ENCODE data around the gene SIGLEC1. TPM values are rescaled to one million over a fixed set of nuclear protein-coding genes. Genes with fewer than 3 reads are reported as not detected.

The SIGLEC1 gene
- total RNA-seq, 2 experiments from 2014 or later: 0.08 to 0.11 TPM

GRCh38 chr20:3753501-3754275 lies 41.3 kb upstream of the SIGLEC1 start:
- Mint-ChIP-seq H3K27ac (peak overlapping the region; percentile 70), H3K27me3 (no peaks in the 10 kb centered on the region), H3K4me1 (ENCODE audit: low read depth) (peaks cover 14% of the 10 kb centered on the region), H3K9me3 (no peaks in the 10 kb centered on the region), H3K36me3 (ENCODE audit: low read depth) (peaks cover 22% of the 10 kb centered on the region), H3K4me3 (no peak overlapping the region)
- Histone ChIP-seq H3K4me1 (ENCODE audit: insufficient read depth, low read length) (peaks cover 13% of the 10 kb centered on the region), H3K9me3 (ENCODE audit: control insufficient read depth in 1 of 2, insufficient read depth in 1 of 2, low read length in 2 of 2) (no peaks in the 10 kb centered on the region), H3K27ac (ENCODE audit: low read depth in 1 of 2, low read length in 2 of 2) (no peak overlapping the region), H3K27me3 (ENCODE audit: control insufficient read depth in 1 of 2, insufficient read depth in 2 of 2, low read length in 2 of 2) (peaks cover 0 to 3% of the 10 kb centered on the region in 2 experiments), H3K36me3 (ENCODE audit: insufficient read depth, low read length) (peaks cover 8% of the 10 kb centered on the region), H3K4me3 (ENCODE audit: low read length) (no peak overlapping the region)
- ChIA-PET CTCF (interaction anchor here (0.6 to 3.5 kb wide), 8 partner anchors 14 to 101 kb away, joined by 3 to 25 read pairs (median 4); partner anchors contain the start of genes ADISSP, AP5S1, CENPB and SPEF1), POLR2A (interaction anchor here (0.7 to 3.4 kb wide), 5 partner anchors 12 to 101 kb away, joined by 3 to 17 read pairs (median 3); partner anchors contain the start of genes ADISSP and AP5S1)
- TF ChIP-seq CTCF (IDR thresholded peaks at IDR 0.05): no peak
- ATAC-seq (ENCODE audit: poor library complexity) (no peak), DNase-seq (no peak)
- intact Hi-C loops (cut with DNase I, micrococcal nuclease): loop anchor here (1.0 to 5.0 kb wide), 6 partner anchors 15 to 331 kb away; partner anchors contain the start of genes AP5S1 (in 1 of the 2) and RNF24 (in 1 of the 2)

GRCh38 chr20:3753098-3753497 lies 40.7 kb upstream of the SIGLEC1 start:
- H3K9me3 ChIP-seq (ENCODE audit: control insufficient read depth in 1 of 2, insufficient read depth in 1 of 2, low read length in 2 of 2): no peaks in the 10 kb centered on the region
- peak; percentile 64 for ATAC-seq (ENCODE audit: poor library complexity)
- TF ChIP-seq CTCF (IDR thresholded peaks at IDR 0.05): peak; percentile 60
- H3K27me3 ChIP-seq (ENCODE audit: control insufficient read depth in 1 of 2, insufficient read depth in 2 of 2, low read length in 2 of 2): peaks cover 0 to 9% of the 10 kb centered on the region in 2 experiments
- no peaks in the 10 kb centered on the region for H3K9me3 Mint-ChIP-seq
- H3K36me3 Mint-ChIP-seq (ENCODE audit: low read depth): peaks cover 22% of the 10 kb centered on the region
- peak; percentile 45 to 83 (median 56) for DNase-seq
- CTCF ChIA-PET: interaction anchor here (0.6 to 3.5 kb wide), 11 partner anchors 8 to 102 kb away, joined by 3 to 25 read pairs (median 3); partner anchors contain the start of genes ADISSP, AP5S1, CENPB and SPEF1
- no peak overlapping the region for H3K4me3 ChIP-seq (ENCODE audit: low read length)
- peak overlapping the region; percentile 92 for H3K4me3 Mint-ChIP-seq
- POLR2A ChIA-PET: interaction anchor here (0.7 to 3.4 kb wide), 5 partner anchors 13 to 102 kb away, joined by 3 to 17 read pairs (median 3); partner anchors contain the start of genes ADISSP and AP5S1
- intact Hi-C loops (cut with DNase I, micrococcal nuclease): loop anchor here (1.0 to 5.0 kb wide), 5 partner anchors 15 to 264 kb away; partner anchors contain the start of genes AP5S1 (in 1 of the 2) and RNF24 (in 1 of the 2)
- peaks cover 13% of the 10 kb centered on the region for H3K4me1 ChIP-seq (ENCODE audit: insufficient read depth, low read length)
- no peaks in the 10 kb centered on the region for H3K27me3 Mint-ChIP-seq
- H3K27ac ChIP-seq (ENCODE audit: low read depth in 1 of 2, low read length in 2 of 2): no peak overlapping the region
- H3K27ac Mint-ChIP-seq: peak overlapping the region; percentile 70
- H3K4me1 Mint-ChIP-seq (ENCODE audit: low read depth): peaks cover 14% of the 10 kb centered on the region
- peaks cover 6% of the 10 kb centered on the region for H3K36me3 ChIP-seq (ENCODE audit: insufficient read depth, low read length)

GRCh38 chr20:3752386-3752759 lies 40.0 kb upstream of the SIGLEC1 start:
- Histone ChIP-seq H3K4me3 (ENCODE audit: low read length) (peak overlapping the region; percentile 20), H3K27ac (ENCODE audit: low read depth in 1 of 2, low read length in 2 of 2) (no peak overlapping the region), H3K27me3 (ENCODE audit: control insufficient read depth in 1 of 2, insufficient read depth in 2 of 2, low read length in 2 of 2) (peaks cover 0 to 14% of the 10 kb centered on the region in 2 experiments), H3K9me3 (ENCODE audit: control insufficient read depth in 1 of 2, insufficient read depth in 1 of 2, low read length in 2 of 2) (no peaks in the 10 kb centered on the region), H3K4me1 (ENCODE audit: insufficient read depth, low read length) (peaks cover 13% of the 10 kb centered on the region), H3K36me3 (ENCODE audit: insufficient read depth, low read length) (peaks cover 6% of the 10 kb centered on the region)
- Mint-ChIP-seq H3K4me3 (peak overlapping the region; percentile 92), H3K36me3 (ENCODE audit: low read depth) (peaks cover 21% of the 10 kb centered on the region), H3K27me3 (peaks cover 5% of the 10 kb centered on the region), H3K27ac (peak overlapping the region; percentile 70), H3K4me1 (ENCODE audit: low read depth) (peaks cover 14% of the 10 kb centered on the region), H3K9me3 (no peaks in the 10 kb centered on the region)
- intact Hi-C loops (cut with DNase I, micrococcal nuclease): loop anchor here (2.0 to 5.0 kb wide), 2 partner anchors 68 to 265 kb away; partner anchors contain the start of genes AP5S1 (in 1 of the 2) and RNF24 (in 1 of the 2)
- ATAC-seq (ENCODE audit: poor library complexity) (no peak), DNase-seq (no peak)
- ChIA-PET CTCF (interaction anchor here (0.7 to 3.5 kb wide), 10 partner anchors 7 to 103 kb away, joined by 3 to 25 read pairs (median 4); partner anchors contain the start of genes ADISSP, AP5S1, CENPB and SPEF1), POLR2A (interaction anchor here (1.0 to 3.4 kb wide), 4 partner anchors 16 to 102 kb away, joined by 3 to 17 read pairs (median 4); partner anchors contain the start of genes ADISSP and AP5S1)
- TF ChIP-seq CTCF (IDR thresholded peaks at IDR 0.05): no peak
